HG02884 (cell line): ENCODE measurements around the gene EHMT2.
"Not testable (repeated sequence)": the region's sequence is repeated elsewhere in the genome, so short reads cannot be mapped to it uniquely, and the experiment has no call there.

Experiments used
- ATAC-seq: cut with Tn5 transposase; IDR thresholded peaks from one replicate; pipeline ENCODE4 v1.9.1; 2021; ENCODE audit warnings: mild to moderate bottlenecking, moderate library complexity; ENCODE audit not compliant: unreplicated experiment

Gene EHMT2

DNA sequence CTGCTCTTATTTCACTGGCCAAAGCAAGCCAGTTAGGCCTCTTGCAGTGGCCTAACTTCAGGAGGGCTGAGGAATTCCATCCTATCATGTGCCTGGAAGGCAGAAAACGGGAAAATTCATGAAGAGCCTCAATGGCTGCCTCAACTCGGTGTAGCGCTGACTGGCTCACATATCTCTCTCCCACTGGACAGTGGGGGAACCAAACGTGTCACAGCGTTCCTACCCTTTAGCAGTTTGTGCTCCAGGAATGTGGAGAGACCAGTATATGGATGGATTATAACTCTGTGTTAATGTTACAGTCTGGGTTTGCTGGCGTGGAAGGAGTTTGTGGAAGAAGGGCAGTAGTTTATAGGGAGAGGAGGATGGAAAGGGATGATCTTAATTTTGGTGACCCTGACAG lies 18.3 kb upstream of the EHMT2 start:
- ATAC-seq = no peak

DNA sequence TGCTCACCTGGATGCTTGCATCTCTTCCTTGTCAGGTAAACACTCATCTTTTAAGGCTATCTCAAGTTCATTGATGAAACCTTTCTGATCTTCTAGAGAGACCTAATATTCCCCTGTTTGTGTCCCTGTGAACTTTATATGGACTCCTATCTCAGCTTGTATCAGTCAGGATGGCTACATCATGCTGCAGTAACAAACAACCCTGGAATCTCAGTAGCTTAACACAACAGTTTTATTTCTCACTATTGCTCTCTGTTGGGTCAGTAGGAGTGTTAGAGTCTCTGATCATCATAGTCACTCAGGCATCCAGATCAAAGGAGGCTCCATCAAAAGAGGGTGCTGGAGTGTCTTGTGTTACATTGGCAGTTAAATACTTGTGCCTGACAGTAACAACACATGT lies 17.9 kb upstream of the EHMT2 start:
- ATAC-seq = no peak

DNA sequence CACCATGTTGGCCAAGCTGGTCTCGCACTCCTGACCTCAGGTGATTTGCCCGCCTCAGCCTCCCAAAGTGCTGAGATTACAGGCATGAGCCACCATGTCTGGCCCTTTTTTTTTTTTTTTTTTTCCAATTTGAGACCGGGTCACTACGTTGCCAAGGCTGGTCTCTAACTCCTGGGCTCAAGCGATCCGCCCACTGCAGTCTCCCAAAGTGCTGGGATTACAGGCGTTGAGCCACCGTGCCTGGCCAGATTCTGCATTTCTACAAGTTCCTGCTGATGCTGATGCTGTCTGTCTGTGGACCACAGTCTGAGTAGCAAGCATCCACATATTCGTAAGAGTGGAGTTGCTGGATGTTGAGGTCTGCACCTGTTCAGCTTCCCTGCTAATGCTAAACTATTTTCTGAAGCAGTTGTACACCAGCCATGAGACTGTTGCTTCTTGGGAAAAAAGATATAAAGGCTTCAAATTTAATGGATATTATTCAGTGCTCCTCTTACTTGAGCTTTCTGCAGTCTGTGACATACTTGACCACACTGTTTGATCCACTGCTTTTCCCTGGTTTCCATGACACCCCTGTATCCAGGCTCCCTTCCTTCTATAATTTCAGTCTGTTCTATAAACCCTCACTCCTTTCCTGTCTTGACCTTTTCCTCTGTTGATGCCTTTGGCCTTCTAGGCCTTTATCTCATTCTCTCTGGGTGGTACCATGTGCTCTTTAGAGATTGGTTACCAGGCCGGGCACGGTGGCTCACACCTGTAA lies 14.5 kb upstream of the EHMT2 start:
- no peak for ATAC-seq

DNA sequence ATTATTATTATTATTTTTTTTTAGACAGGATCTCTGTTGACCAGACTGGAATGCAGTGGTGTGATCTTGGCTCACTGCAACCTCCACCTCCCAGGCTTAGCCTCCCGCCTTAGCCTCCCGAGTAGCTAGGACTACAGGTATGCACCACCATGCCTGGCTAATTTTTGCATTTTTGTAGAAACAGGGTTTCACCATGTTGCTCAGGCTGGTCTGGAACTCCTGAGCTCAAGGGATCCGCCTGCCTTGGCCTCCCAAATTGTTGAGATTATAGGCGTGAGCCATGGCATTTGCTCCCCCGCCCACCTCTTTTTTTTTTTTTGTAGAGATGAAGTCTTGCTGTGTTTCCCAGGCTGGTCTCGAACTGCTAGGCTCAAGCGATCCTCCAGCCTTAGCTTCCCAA lies 11.8 kb upstream of the EHMT2 start:
- ATAC-seq = not testable (repeated sequence)

DNA sequence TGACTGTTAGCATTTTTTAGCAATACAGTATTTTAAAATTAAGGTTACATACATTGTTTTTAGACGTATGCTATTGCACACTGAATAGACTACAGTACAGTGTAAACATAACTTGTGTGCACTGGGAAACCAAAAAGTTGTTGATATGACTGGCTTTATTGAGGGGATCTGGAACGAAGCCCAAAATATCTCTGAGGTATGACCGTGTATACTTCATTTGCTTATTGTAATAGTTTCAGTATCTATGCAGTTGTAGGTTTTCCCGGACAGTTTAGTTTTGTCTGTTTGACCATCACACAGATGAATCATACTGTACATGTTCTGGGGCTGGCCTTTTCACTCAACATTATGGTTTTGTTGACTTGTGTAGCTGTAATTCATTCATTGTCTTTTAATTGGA lies 11.3 kb upstream of the EHMT2 start:
- peak; percentile 63 for ATAC-seq

DNA sequence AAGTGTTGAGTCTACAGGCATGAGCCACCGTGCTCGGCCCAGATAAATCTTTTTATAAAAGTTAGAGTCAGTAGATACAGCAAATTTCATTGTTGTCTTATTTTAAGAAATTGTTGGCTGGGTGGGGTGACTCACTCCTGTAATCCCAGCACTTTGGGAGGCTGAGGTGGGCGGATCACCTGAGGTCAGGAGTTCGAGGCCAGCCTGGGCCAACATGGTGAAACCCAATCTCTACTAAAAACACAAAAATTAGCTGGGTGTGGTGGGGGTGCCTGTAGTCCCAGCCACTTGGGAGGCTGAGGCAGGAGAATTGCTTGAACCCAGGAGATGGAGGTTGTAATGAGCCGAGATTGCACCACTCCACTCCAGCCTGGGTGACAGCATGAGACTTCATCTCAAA lies 10.8 kb upstream of the EHMT2 start:
- ATAC-seq = not testable (repeated sequence)

DNA sequence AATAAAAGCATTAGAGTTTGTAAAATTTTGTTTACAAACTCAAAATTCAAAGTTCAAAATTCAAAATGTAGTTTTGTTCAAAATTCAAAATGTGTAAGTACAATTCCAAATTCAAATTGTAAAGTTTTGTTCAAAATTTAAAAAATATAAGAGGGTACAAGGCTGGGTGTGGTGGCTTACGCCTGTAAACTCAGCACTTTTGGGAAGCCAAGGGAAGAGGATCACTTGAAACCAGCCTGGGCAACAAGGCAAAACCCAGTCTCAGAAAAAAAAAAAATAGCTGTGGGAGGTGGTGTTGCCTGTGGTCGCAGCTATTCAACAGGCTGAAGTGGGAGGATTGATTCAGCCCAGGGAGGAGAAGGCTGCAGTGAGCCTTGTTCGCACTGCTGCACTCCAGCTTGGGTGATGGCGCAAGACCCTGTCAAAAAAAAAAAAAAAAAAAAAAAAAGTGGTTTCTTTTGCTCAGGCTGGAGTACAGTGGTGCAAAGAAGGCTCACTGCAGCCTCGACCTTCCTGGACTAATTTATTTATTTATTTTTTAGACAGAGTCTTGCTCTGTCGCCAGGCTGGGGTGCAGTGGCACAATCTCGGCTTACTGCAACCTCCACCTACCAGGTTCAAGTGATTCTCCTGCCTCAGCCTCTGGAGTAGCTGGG lies 9.8 kb upstream of the EHMT2 start:
- no peak for ATAC-seq

DNA sequence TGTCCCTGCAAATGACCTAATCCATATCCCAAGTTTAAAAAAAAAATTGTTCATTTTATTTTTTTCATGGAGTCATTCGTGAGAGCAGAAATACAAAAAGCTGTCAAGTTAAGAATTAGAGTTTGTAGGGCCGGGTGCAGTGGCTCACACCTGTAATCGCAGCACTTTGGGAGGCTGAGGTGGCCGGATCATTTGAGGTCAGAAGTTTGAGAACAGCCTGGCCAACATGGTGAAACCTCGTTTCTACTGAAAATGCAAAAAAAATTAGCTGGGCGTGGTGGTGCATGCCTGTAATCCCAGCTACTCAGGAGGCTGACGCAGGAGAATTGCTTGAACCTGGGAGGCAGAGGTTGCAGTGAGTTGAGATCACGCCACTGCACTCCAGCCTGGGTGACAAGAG lies 9.2 kb upstream of the EHMT2 start:
- not testable (repeated sequence) for ATAC-seq

DNA sequence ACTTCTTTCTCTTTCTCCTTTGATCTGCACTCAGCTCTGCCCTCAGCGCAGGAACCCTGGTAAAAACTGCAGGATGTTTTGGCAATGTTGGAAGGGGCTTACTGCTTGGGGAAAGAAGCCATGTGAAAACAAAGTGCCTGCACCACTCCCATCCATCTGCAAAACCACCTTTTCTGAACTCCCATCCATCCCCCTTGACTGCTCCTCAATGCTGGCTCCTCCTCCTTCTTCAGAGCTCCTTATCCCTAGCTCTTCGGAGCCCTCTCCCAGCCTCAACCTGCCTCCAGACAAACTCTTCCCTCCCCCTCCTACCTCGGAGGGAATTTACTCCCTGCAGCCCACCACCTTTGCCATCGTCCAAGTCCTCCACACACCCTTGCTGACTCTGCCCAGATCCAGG lies 8.6 kb upstream of the EHMT2 start:
- no peak for ATAC-seq

DNA sequence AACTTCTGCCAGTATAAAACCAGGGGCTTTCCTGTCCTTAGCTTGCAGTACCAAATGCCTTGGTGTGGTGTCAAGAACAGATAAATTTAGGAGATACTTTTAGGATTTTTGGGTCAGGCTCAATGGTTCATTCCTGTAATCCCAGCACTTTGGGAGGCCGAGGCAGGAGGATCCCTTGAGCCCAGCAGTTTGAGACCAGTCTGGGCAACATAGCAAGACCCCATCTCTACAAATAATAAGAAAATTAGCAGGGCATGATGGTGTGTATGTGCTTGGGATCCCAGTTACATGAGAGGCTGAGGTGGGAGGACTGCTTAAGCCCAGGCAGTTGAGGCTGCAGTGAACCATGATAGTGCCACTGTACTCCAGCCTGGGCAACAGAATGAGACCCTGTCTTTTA lies 7.5 kb upstream of the EHMT2 start:
- no peak for ATAC-seq

DNA sequence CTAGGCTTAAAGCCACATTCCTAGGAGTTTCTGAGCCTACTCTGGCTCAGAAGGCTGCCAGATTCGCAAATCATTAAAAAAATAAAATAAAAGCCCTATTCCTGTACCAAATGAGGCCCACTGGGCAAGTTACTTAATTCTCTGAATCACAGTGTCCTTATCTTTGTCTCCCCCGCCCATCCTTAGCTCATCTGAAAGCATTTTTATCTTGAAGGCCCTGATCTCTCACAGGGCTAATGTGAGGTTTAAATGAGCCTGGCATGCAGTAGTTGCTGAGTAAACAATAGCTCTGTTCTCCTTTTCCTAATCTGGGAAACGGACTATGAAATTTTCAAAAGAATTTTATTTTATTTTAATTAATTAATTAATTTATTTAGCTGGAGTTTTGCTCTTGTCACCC lies 6.5 kb upstream of the EHMT2 start:
- ATAC-seq = no peak

DNA sequence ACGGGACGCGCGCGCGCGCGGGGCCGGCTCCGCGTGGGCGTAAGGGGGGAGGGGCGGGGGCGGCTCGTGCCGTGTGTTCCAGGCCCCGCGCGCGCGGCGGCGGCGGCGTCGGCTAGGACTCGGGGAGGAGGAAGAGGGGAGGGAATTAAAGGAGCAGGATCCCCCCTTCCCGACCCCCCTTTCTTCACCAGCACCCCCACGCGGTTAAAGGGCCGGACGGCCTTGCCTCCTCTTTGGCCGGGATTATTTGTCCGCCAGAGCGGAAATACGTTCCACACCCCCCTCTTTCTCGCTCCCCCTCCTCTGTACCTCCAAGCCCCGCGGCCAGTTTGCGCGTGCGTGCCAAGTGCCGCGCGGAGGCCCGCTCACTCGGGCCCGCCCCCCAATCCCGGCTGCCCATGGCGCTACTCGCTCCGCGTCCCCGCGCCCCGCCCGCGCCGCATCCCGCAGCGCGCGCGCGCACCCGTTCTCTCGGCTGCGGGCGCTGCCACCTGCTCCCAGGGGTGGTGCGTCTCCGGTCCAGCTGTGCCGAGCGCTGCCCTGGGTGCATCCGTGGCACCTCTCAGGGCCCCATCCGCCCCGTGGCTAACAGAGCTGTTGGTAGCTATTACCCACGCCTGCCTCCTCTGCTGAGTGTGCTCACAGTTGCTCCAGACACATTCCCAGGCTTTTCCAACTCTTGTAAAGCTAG lies 4.6 kb upstream of the EHMT2 start, which contains the start of gene ZBTB12:
TSS of gene ZBTB12 (minus strand) at position 134 of the 691 bp plus-strand sequence. CDS start 781 bp downstream, outside the sequence.
- ATAC-seq = peak; percentile 39

DNA sequence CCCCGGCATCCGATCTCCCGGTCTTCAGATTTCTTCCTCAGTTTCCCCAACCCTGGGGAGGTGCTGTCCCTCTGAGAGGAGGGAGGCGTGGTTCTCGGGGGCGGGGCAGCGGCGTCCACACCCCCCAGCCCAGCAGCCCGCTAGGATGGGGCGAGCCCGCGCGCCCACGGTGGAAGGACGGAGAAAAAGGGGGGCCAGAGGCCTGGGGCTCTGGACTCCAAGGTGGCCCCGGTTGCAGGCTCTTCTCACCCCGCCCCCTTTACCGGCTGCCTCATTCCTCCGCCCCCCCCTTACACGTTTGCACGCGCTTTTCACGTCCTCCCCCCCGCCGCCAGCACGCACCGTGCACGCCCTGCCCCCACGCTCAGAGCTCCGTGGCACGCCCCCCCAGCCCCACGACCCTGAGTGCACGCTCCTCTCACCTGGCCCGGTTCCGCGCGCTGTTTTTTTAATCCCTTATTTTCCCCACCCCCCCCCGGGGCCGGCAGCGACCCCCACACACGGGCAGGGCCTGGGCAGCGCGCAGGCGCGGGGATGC lies 4.0 kb upstream of the EHMT2 start:
- no peak for ATAC-seq

DNA sequence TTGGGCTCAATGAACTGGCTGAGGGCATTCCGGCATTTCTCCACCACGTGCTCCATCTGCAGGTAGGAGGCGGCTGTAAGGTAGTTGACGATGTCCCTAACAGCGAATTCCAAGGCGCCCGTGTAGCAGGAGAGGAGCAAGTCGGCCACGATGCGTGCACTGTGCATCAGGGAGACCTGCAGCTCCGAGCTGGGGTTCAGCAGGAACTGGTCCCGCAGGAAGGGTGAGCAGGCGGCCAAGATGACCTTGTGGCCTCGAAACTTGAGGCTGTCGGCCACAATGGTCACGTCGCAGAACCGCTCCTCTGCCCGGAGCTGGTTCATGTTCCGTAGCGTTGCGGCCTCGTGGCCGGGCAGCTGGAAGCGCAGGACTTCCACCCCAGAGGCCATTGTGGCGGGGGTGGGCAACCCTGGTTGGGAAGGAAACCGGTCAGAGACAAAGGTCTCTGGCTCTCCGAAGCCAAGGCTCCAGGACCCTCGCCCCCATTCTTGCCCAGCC lies 3.5 kb upstream of the EHMT2 start:
- ATAC-seq = no peak

DNA sequence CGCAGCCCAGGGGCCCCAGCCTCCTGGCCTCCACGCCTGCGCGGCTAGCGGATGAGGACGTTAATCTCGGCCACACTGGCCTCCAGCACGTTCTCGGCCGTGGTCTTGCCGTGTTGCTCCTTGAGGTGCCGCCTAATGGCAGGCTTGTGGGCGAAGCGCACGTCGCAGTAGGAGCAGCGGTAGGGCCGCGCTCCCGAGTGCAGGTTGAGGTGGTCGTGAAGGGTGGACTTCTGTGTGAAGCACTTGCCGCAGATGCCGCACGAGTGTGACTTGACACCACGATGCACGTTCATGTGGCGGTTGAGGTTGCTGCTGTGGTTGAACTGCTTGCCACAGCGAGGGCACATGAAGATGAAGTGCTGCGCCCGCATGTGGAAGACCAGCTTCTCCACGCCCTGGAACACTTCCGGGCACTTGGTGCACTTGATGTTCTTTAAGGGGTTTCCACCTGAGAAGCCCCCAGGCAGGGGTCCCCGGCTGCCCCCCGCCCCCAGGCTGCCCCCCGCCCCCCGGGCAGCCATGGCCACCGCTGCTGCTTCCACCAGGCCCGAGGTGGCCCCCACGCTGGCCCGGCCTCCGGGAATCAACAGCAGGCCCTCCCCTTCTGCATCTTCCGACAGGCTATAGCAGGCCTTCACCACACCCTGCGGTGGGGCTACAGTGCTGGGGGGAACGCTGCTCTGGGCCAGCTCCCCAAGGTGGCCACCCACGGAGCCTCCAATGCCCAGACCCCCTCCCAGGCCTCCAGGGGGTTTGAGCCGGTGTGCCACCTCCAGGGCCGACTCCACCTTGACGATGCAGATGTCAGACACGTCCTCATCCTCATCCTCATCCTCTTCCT lies 2.6 kb upstream of the EHMT2 start:
- no peak for ATAC-seq

DNA sequence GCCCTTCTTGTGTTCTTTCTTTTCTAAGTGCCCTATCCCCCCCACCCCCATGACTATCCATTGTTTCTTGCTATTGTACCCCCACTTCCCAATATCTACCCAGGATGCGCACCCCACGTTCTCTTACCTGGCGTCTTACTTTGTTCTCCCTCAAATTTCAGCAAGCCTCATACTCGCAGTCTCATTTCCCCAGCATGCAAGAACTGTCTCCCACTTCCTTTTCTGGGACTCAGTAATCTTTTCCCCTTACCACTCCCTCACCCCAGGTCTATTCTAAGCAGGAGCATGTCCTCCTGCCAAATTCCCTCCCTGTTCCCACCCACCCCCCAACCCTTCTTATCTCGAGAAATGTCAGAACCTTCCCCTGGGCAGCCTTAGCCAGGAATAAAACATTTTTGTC lies 1.7 kb upstream of the EHMT2 start:
- ATAC-seq = no peak

DNA sequence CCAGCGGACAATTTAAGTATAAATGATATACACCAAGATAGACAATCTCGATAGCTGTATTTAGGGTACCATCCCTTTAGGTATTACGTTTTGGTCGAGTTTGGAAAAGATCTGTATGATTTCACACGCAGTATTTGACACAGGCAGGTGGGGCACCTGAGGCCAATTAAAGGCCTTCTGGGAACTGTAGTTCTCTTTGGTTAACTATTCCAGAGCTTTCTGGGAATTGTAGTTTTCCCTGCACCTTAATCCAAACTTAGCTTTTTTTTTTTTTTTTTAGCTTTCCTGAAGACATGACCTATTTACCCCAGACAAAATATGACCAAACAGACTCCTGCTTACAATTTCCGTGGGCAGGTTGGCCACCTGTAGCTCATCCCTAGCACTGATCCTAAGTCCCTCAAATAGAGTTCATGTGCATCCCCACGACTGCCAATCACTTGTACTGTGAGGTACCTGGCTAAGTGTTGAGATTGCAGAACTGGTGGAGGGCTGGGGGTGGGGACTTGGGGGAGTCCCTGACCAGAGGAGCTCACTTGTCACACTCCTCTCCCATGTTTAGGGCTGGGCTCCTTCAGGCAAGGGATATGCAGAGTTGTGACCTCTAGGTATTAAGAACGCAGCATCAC lies 999 bp upstream of the EHMT2 start:
- no peak for ATAC-seq

DNA sequence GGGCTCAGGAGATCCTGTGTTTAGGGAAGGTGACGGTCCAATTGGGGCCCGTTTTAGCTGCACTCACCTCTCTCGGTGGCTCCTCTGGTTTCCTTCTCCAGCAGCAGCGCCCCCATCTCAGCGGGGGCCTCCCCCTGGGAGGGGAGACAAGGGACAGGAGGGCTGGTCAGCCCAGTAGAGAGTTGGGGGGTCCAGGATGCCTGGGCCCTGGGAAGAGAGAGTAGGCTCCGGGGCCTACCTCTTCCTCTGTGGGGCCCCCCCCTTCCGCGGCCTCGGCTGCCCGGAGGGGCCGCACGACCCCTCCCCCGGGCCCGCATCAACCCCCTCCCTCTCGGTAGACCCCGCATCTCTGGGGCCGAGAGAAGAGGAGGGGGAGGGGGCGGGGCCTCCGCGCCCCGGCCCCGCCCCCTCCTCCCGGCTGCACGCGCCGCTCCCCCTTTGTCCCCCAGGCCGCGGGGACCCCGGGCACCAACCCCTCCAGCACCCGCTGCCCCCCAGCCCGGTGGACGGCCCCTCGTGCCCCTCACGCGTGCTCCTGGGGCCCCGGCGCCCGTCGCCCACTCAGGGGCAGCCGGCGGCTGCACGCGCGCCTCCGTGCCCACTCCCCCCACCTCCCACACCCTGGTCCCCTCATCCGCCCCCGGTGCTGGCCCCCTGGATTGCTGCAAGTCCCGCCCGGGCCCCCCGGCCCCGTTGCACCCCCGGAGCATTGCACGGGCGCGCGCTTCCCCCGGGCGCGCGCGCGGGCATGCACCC lies 464 bp downstream of the EHMT2 start:
- ATAC-seq = no peak

DNA sequence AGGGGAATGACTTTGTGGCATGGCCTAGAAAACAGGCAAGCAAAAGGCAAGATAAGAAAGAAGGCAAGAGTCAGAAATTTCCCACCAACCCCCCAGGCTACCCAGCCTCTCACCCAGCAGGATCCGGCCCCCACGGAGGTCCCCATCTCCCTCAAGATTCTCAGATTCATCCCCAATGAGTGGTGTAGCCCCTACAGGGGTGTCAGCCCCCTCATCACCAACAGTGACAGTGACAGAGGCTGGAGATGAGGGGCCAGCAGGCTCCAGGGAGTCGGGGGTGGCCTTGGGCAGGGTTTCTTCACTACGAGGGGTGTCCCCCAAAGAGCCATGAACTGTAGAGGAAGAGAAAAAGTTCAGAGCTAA lies 1.0 kb downstream of the EHMT2 start:
- no peak for ATAC-seq

DNA sequence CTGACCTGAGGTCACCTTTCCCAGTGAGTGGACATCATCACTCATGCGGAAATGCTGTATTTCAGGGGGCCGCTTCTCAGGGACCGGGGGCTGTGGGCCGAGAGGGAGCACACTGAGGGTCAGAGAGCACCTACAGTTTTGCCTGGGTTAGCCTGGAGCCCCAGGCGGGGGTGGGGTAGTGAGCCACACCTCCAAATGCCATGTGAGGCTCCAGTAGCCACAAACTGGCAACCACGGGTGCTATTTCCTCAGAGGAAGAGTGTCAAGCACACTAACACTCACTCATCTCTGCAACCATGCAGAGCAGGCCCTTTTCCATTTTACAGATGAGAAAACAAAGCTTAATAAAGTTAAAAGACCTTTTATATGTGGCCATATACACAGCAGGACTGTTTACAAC lies 4.7 kb downstream of the EHMT2 start:
- ATAC-seq = no peak
